GM21619 (cell line): ENCODE measurements around the gene CEACAM6.

Experiments used
- ATAC-seq: cut with Tn5 transposase; IDR thresholded peaks from one replicate; pipeline ENCODE4 v1.9.1; 2021; ENCODE audit not compliant: unreplicated experiment

Gene CEACAM6

GRCh38 chr19:41795031-41795461 lies 39.7 kb downstream of the CEACAM6 start:
- no peak for ATAC-seq

GRCh38 chr19:41796362-41796761 lies 41.0 kb downstream of the CEACAM6 start, which contains the start of gene CEACAM3:
CEACAM3 (plus strand) TSS chr19:41796587; CDS start chr19:41796678, 91 bp downstream.
- no peak for ATAC-seq

- ATAC-seq, result no peak
Measured at GRCh38 chr19:41796901-41797300, 41.6 kb downstream of the CEACAM6 start.

- ATAC-seq, result no peak
Measured at GRCh38 chr19:41799444-41800000, 44.2 kb downstream of the CEACAM6 start.

GRCh38 chr19:41801031-41801430 lies 45.7 kb downstream of the CEACAM6 start:
- ATAC-seq, result no peak

- no peak for ATAC-seq
Measured at GRCh38 chr19:41801792-41802211, 46.5 kb downstream of the CEACAM6 start.

- no peak for ATAC-seq
Measured at GRCh38 chr19:41802770-41803169, 47.4 kb downstream of the CEACAM6 start.

- ATAC-seq, result no peak
Measured at GRCh38 chr19:41804336-41804735, 49.0 kb downstream of the CEACAM6 start.

DNA sequence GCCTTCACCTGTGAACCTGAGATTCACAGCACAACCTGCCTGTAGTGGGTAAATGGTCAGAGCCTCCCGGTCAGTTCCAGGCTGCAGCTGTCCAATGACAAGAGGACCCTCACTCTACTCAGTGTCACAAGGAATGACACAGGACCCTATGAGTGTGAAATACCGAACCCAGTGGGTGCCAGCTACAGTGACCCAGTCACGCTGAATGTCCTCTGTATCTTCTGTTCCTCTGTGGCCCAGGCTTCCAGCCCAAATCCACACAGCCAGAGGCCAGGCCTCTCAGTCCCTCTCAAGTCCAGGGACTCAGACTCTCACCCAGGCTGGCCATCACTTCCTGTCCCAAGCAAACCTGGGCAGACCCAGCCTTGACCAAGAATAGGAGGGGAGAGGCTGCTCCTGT lies 51.8 kb downstream of the CEACAM6 start:
- no peak for ATAC-seq

GRCh38 chr19:41808663-41809566 lies 53.6 kb downstream of the CEACAM6 start:
- ATAC-seq, result no peak

GRCh38 chr19:41810301-41810700 lies 55.0 kb downstream of the CEACAM6 start:
- no peak for ATAC-seq

GRCh38 chr19:41811036-41811435 lies 55.7 kb downstream of the CEACAM6 start:
- ATAC-seq, result no peak

GRCh38 chr19:41811981-41812380 lies 56.7 kb downstream of the CEACAM6 start:
- ATAC-seq, result no peak

- no peak for ATAC-seq
Measured at GRCh38 chr19:41813911-41814310, 58.6 kb downstream of the CEACAM6 start.

DNA sequence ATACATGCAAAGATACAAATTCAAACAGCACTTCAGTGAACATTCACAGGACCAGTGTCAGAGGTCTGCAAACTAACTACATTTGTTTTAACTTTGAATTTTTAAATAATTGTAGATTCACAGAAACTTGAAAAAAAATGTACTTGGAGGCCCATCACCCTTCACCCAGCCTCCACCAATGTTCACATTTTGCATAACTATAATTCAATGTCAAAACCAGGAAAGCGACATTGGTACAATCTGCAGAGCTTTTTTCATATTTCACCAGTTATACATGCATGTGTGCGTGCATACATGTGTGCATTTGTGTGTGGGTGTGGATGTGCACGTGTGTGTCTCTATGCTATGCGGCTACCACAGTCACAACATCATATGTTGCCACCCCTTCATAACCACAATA lies 60.0 kb downstream of the CEACAM6 start:
- no peak for ATAC-seq

GRCh38 chr19:41816761-41817160 lies 61.4 kb downstream of the CEACAM6 start:
- ATAC-seq, result no peak

DNA sequence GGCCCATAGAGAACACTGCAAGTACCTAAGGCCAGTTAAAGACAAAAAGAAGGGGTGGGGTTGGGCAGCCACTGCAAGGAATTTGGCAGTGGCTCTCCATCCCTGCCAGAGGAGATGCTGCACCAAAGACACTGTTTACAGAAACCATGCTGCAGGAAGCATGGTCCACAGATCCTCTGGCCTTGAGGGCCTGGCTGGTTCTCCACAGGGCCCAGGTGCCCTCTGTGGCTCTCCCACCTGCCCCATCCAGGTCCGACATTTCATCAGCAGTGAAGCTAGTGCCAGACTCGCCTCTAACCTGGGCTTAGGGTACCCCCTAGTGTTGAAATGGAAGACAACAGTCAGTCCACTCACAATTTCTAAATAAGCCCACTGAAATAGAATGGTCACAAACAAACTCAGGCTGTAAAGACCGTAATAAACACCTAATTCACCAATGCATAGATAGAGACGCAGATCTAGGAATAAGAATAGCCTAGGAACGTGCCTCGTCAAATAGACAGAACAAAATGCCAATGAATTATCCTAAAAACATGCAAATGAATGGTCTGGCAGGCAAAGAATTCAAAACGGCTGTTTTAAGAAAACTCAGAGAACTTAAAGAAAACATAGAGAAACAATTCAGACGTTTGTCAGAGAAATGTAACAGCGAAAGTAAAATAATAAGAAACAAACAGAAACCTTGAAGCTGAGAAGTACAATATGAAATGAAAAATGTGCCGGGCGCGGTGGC lies 65.8 kb downstream of the CEACAM6 start:
- ATAC-seq, result no peak
